ENCODE data around the gene MED26.
"Not testable (repeated sequence)": the region's sequence is repeated elsewhere in the genome, so short reads cannot be mapped to it uniquely, and the experiment has no call there.

The MED26 gene

GRCh38 chr19:16651421-16652188, 23.6 kb upstream of the MED26 start:
- FAIRE-seq: not testable (repeated sequence)

GRCh38 chr19:16650821-16651220, 22.8 kb upstream of the MED26 start:
- DNase-seq (ENCODE audit: low spot score): no peak
- no peak for FAIRE-seq

More at GRCh38 chr19:16651421-16652188, 23.6 kb upstream of the MED26 start:
- not testable (repeated sequence) for DNase-seq (ENCODE audit: low spot score)

GRCh38 chr19:16649734-16650133, 21.7 kb upstream of the MED26 start:
- no peak for FAIRE-seq
- DNase-seq (ENCODE audit: low spot score): no peak

GRCh38 chr19:16645140-16645539, 17.1 kb upstream of the MED26 start:
- DNase-seq (ENCODE audit: low spot score) (no peak), FAIRE-seq (no peak)

- no peak for FAIRE-seq
- DNase-seq (ENCODE audit: low spot score): no peak
Measured at GRCh38 chr19:16641695-16642094, 13.7 kb upstream of the MED26 start.

GRCh38 chr19:16640951-16641350, 12.9 kb upstream of the MED26 start:
- DNase-seq (ENCODE audit: low spot score): no peak
- FAIRE-seq: no peak

- no peak for FAIRE-seq
- no peak for DNase-seq (ENCODE audit: low spot score)
Measured at GRCh38 chr19:16638666-16639065, 10.7 kb upstream of the MED26 start.

- DNase-seq (ENCODE audit: low spot score) (no peak), FAIRE-seq (no peak)
Measured at GRCh38 chr19:16637535-16637934, 9.5 kb upstream of the MED26 start.

- no peak for FAIRE-seq
- no peak for DNase-seq (ENCODE audit: low spot score)
Measured at GRCh38 chr19:16631465-16631864, 3.5 kb upstream of the MED26 start.

- FAIRE-seq: no peak
- DNase-seq (ENCODE audit: low spot score): no peak
Measured at GRCh38 chr19:16628984-16629691, 1.1 kb upstream of the MED26 start.

- DNase-seq (ENCODE audit: low spot score) (no peak), FAIRE-seq (no peak)
Measured at GRCh38 chr19:16627928-16628182, 149 bp downstream of the MED26 start.

GRCh38 chr19:16627193-16627927, 644 bp downstream of the MED26 start:
- no peak for FAIRE-seq
- no peak for DNase-seq (ENCODE audit: low spot score)

GRCh38 chr19:16626796-16627192, 1.2 kb downstream of the MED26 start:
- DNase-seq (ENCODE audit: low spot score): no peak
- no peak for FAIRE-seq

- DNase-seq (ENCODE audit: low spot score): no peak
- FAIRE-seq: no peak
Measured at GRCh38 chr19:16625163-16625958, 2.6 kb downstream of the MED26 start.

- FAIRE-seq (no peak), DNase-seq (ENCODE audit: low spot score) (no peak)
Measured at GRCh38 chr19:16624236-16624635, 3.8 kb downstream of the MED26 start.

GRCh38 chr19:16623576-16623975, 4.4 kb downstream of the MED26 start:
- DNase-seq (ENCODE audit: low spot score) (no peak), FAIRE-seq (no peak)

GRCh38 chr19:16623066-16623465, 4.9 kb downstream of the MED26 start:
- DNase-seq (ENCODE audit: low spot score) (no peak), FAIRE-seq (no peak)

- DNase-seq (ENCODE audit: low spot score): no peak
- FAIRE-seq: no peak
Measured at GRCh38 chr19:16621165-16621800, 6.7 kb downstream of the MED26 start.

GRCh38 chr19:16620584-16620983, 7.4 kb downstream of the MED26 start:
- no peak for DNase-seq (ENCODE audit: low spot score)
- no peak for FAIRE-seq

GRCh38 chr19:16620018-16620417, 8.0 kb downstream of the MED26 start:
- DNase-seq (ENCODE audit: low spot score) (no peak), FAIRE-seq (no peak)

GRCh38 chr19:16619457-16619856, 8.5 kb downstream of the MED26 start:
- DNase-seq (ENCODE audit: low spot score): no peak
- FAIRE-seq: no peak
